Sigmoid colon (tissue), 4 donors: ENCODE results near the gene SPRY1.

ENCODE experiments used
- EP300 ChIP-seq, 4 donors: sonication (generic); formaldehyde crosslinking; IDR thresholded peaks; one replicate each; pipeline ENCODE4 v1.6.1; 2017; ENCODE audit warnings: antibody characterized with exemption in 4 of 4
- POLR2A ChIP-seq, 2 donors: fragments of 450-650 bp; IDR thresholded peaks; one replicate each; pipeline ENCODE4 v1.6.1; 2016; ENCODE audit warnings: antibody characterized with exemption in 2 of 2, mild to moderate bottlenecking in 2 of 2, moderate library complexity in 2 of 2
- TF ChIP-seq, protein P1 (sequence below), 4 experiments: fragments of 450-650 bp in 3 of 4; fragments of 200-600 bp in 1 of 4; IDR thresholded peaks; one replicate each; pipeline ENCODE4 v1.5.1; 2016 to 2019; ENCODE audit warnings: antibody characterized with exemption in 4 of 4, mild to moderate bottlenecking in 3 of 4, moderate library complexity in 2 of 4

DNA sequence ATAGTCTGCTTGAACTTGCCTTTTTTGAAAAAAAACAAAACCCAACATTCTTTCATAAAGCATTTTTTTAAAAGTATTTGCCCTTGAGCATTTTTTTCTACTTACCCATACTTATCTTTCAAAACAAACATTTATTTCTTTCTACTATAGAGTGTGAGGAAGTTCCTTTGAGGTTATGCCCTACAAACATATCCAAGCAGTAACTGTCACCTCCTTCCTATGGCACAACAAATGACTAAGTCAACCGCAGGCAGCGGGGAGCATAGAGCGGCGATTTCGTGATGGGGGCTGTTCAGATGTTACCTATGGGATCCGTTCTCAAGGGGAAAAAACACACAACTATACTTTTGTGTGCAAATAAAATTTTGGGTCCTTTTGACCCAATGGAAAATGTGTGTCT lies 19.4 kb downstream of the SPRY1 start:
- TF ChIP-seq, protein P1, sequence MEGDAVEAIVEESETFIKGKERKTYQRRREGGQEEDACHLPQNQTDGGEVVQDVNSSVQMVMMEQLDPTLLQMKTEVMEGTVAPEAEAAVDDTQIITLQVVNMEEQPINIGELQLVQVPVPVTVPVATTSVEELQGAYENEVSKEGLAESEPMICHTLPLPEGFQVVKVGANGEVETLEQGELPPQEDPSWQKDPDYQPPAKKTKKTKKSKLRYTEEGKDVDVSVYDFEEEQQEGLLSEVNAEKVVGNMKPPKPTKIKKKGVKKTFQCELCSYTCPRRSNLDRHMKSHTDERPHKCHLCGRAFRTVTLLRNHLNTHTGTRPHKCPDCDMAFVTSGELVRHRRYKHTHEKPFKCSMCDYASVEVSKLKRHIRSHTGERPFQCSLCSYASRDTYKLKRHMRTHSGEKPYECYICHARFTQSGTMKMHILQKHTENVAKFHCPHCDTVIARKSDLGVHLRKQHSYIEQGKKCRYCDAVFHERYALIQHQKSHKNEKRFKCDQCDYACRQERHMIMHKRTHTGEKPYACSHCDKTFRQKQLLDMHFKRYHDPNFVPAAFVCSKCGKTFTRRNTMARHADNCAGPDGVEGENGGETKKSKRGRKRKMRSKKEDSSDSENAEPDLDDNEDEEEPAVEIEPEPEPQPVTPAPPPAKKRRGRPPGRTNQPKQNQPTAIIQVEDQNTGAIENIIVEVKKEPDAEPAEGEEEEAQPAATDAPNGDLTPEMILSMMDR (IDR thresholded peaks at IDR 0.05) = no peak
- TF ChIP-seq EP300 (IDR thresholded peaks at IDR 0.05) (no peak), POLR2A (IDR thresholded peaks at IDR 0.05) (no peak)
